Keratinocyte (primary cell): ENCODE measurements around the gene TMEM184C.

Experiments used
- EZH2 ChIP-seq: IDR thresholded peaks from one replicate; pipeline ENCODE4 v1.6.1; 2012; ENCODE audit warnings: inconsistent platforms, mild to moderate bottlenecking, low read length, moderate library complexity
- TF ChIP-seq, protein P1 (sequence below), 3 experiments: IDR thresholded peaks in 1 of 3; conservative IDR thresholded peaks in 1 of 3; optimal IDR thresholded peaks in 1 of 3; 2 replicates in 2 of 3; 3 replicates in 1 of 3; pipeline versions ENCODE3 to v1.5.1; 2011; ENCODE audit warnings: low read length in 3 of 3, mild to moderate bottlenecking in 3 of 3, moderate library complexity in 2 of 3, control low read depth in 1 of 3, inconsistent platforms in 1 of 3; ENCODE audit not compliant: insufficient read depth in 2 of 3; ENCODE audit errors: extremely low read depth in 1 of 3

DNA sequence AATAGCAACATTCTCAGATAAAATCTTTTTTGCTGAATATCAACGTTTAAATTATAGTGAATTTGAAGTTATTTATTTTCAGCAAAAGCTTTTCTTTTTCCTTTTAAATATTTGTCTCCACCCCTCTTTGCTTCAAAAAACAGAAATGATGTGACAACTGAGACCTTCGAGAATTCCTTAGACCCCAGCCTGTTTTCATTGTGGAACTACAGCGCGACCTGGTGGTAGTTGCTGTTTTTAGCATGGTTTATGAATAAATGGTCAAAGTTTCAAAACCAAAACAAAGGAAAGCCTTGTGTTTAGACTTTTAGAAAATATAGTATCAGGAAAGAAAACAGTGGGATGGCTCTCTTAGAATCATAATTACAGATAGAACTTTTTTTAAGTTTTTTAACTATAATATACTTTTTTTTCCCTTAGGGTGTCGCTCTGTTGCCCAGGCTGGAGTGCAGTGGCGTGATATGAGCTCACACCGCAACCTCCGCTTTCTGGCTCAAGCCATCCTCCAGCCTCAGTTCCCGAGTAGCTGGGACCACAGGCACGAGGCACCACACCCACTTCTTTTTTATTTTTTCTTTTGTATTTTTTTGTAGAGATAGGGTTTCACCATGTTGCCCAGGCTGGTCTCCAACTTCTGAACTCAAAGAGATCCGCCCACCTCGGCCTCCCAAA is 26.8 kb upstream of the TMEM184C start:
- no peak for TF ChIP-seq EZH2
- TF ChIP-seq, protein P1, sequence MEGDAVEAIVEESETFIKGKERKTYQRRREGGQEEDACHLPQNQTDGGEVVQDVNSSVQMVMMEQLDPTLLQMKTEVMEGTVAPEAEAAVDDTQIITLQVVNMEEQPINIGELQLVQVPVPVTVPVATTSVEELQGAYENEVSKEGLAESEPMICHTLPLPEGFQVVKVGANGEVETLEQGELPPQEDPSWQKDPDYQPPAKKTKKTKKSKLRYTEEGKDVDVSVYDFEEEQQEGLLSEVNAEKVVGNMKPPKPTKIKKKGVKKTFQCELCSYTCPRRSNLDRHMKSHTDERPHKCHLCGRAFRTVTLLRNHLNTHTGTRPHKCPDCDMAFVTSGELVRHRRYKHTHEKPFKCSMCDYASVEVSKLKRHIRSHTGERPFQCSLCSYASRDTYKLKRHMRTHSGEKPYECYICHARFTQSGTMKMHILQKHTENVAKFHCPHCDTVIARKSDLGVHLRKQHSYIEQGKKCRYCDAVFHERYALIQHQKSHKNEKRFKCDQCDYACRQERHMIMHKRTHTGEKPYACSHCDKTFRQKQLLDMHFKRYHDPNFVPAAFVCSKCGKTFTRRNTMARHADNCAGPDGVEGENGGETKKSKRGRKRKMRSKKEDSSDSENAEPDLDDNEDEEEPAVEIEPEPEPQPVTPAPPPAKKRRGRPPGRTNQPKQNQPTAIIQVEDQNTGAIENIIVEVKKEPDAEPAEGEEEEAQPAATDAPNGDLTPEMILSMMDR (optimal IDR thresholded peaks at IDR 0.05 in 1 of 3, IDR thresholded peaks at IDR 0.05 in 1 of 3, conservative IDR thresholded peaks at IDR 0.05 in 1 of 3; ENCODE audit: extremely low read depth in 1 of 3, insufficient read depth in 2 of 3, low read length in 3 of 3): peak; percentile 63 to 69 (median 64)
